HepG2 (cell line): ENCODE measurements around the gene PFKFB2. TPM values are rescaled to one million over a fixed set of nuclear protein-coding genes. Genes with fewer than 3 reads are reported as not detected.

Experiments
- ATAC-seq: fragments of 200-7000 bp; cut with Tn5 transposase; 3 replicates; pipeline ENCODE4 v1.9.1; 2020; ENCODE audit warnings: mild to moderate bottlenecking, moderate library complexity
- BruUV-seq: library from RNA; stranded (reverse); fragments of 400-500 nt; replicated peaks from 2 replicates; lab custom pipeline; 2021; lab: Mats Ljungman, UMichigan
- CTCF ChIA-PET: fragments of 300-600 bp; formaldehyde crosslinking; extraction: SDS; loops from one replicate; lab custom pipeline; 2021; ENCODE audit warnings: low total read pairs, inconsistent platforms, low intra/inter-chr PET ratio; lab: Yijun Ruan, JAX
- POLR2A ChIA-PET: fragments of 350-600 bp; sonication (Branson Sonifier 250); formaldehyde crosslinking; loops from one replicate; lab custom pipeline; 2020; ENCODE audit warnings: antibody characterized with exemption, inconsistent platforms; lab: Yijun Ruan, JAX
- DNase-seq: peaks from one replicate; pipeline ENCODE4 v3.0.0-alpha.2; 2015; ENCODE audit warnings: low spot score
- FAIRE-seq: peaks from 3 replicates; lab custom pipeline; 2011; peaks lifted over from hg19 to GRCh38; lab: Jason Lieb, UNC
- H2AFZ ChIP-seq: one replicate; pipeline ENCODE4 v1.6.1; 2011; ENCODE audit warnings: low read length, inconsistent platforms
- H3K27ac ChIP-seq: fragments of 300-600 bp; 3 replicates; pipeline ENCODE4 v1.8.0; 2011; ENCODE audit warnings: mixed run types, mild to moderate bottlenecking, mixed read lengths, low read length, inconsistent platforms; ENCODE audit not compliant: insufficient read depth; ENCODE audit errors: extremely low read length
- H3K27me3 ChIP-seq, 2 experiments: fragments of 200-600 bp in 1 of 2; 2 replicates in 1 of 2; 3 replicates in 1 of 2; pipeline versions ENCODE4 v1.6.0 to v1.8.0; 2011; ENCODE audit warnings: low read length in 2 of 2, mild to moderate bottlenecking in 2 of 2, moderate library complexity in 2 of 2, inconsistent platforms in 1 of 2; ENCODE audit not compliant: insufficient read depth in 2 of 2, control insufficient read depth in 1 of 2
- H3K36me3 ChIP-seq, 2 experiments: fragments of 200-600 bp in 1 of 2; replicated peaks in 1 of 2; 2 replicates in 1 of 2; 3 replicates in 1 of 2; pipeline versions ENCODE4 v1.5.1 to v1.8.0; 2011; ENCODE audit warnings: low read length in 2 of 2, inconsistent platforms in 1 of 2; ENCODE audit not compliant: insufficient read depth in 2 of 2, control insufficient read depth in 1 of 2
- H3K4me1 ChIP-seq: 2 replicates; pipeline ENCODE4 v1.5.1; 2012; ENCODE audit warnings: low read length, inconsistent platforms; ENCODE audit not compliant: insufficient read depth
- H3K4me2 ChIP-seq: 2 replicates; pipeline ENCODE4 v1.6.0; 2011; ENCODE audit warnings: low read depth, low read length, inconsistent platforms
- H3K4me3 ChIP-seq, 3 experiments: fragments of 200-600 bp in 1 of 3; sonication (generic), shearing (Covaris generic) in 1 of 3; replicated peaks in 1 of 3; 2 replicates each; pipeline ENCODE4 v1.5.1; 2011 to 2016; ENCODE audit warnings: low read length in 3 of 3, inconsistent platforms in 2 of 3, low read depth in 2 of 3, mild to moderate bottlenecking in 2 of 3, control low read depth in 1 of 3, mixed read lengths in 1 of 3; ENCODE audit not compliant: insufficient read depth in 1 of 3
- H3K79me2 ChIP-seq: one replicate; pipeline ENCODE4 v1.6.1; 2011; ENCODE audit warnings: low read length, inconsistent platforms; ENCODE audit not compliant: insufficient read depth
- H3K9ac ChIP-seq: 2 replicates; pipeline ENCODE4 v1.6.0; 2011; ENCODE audit warnings: mild to moderate bottlenecking, low read depth, low read length, inconsistent platforms; ENCODE audit not compliant: insufficient read depth
- H3K9me3 ChIP-seq: 2 replicates; pipeline ENCODE4 v1.5.1; 2012; ENCODE audit warnings: mild to moderate bottlenecking, low read length
- H4K20me1 ChIP-seq: 2 replicates; pipeline ENCODE4 v1.6.0; 2011; ENCODE audit warnings: inconsistent platforms, mild to moderate bottlenecking, low read length, moderate library complexity; ENCODE audit not compliant: insufficient read depth
- HOXA3 ChIP-seq: sonication (generic); formaldehyde crosslinking; IDR thresholded peaks from 2 replicates; pipeline ENCODE4 v1.5.0; 2020; ENCODE audit warnings: missing genetic modification reagents
- ZNF557 ChIP-seq: sonication (generic); formaldehyde crosslinking; IDR thresholded peaks from 2 replicates; pipeline ENCODE4 v1.4.0; 2020; ENCODE audit warnings: missing genetic modification reagents
- WGBS: methylation state at CpG from one replicate; pipeline ENCODE4 v1.1.6; 2017; ENCODE audit warnings: low lambda C conversion rate; 5-methylcytosine and 5-hydroxymethylcytosine counted together
- in situ Hi-C: cut with HindIII; loops from 2 replicates; pipeline ENCODE4 v1.10.0; 2017; ENCODE audit warnings: low pct_unique_long_range_greater_than_20kb; ENCODE audit not compliant: extremely low pct_ligation_motif_present
- intact Hi-C: fragments of 100-400 bp; cut with micrococcal nuclease; formaldehyde crosslinking; loops from one replicate; pipeline ENCODE4 v1.10.0; 2022; ENCODE audit not compliant: unreplicated experiment
- polyA plus RNA-seq, 8 experiments: library from polyadenylated mRNA; depleted of rRNA in 3 of 8; stranded (reverse) in 7 of 8; unstranded in 1 of 8; fragments of >200 nt; fragmentation: Illumina TruSeq in 4 of 8; extraction: Trizol in 4 of 8; gene quantifications; 2 replicates each; pipeline versions ENCODE4 v1.2.1 to v1.2.3, GENCODE V29; 2011 to 2016; ENCODE audit warnings: low read depth in 4 of 8, missing spikeins in 1 of 8, mixed read lengths in 1 of 8; ENCODE audit not compliant: insufficient read depth in 1 of 8
- total RNA-seq, 5 experiments: library from RNA; depleted of rRNA; stranded (reverse); fragments of >200 nt; fragmentation: Illumina TruSeq; extraction: Trizol; gene quantifications; 2 replicates each; pipeline ENCODE4 v1.2.3, GENCODE V29; 2016; ENCODE audit warnings: low read depth in 1 of 5
- TF ChIP-seq, protein P1 (sequence below), 2 experiments: sonication (generic) in 1 of 2; formaldehyde crosslinking in 1 of 2; IDR thresholded peaks; 2 replicates each; pipeline versions ENCODE4 v1.6.1 to v1.9.0; 2014 to 2022; ENCODE audit warnings: antibody characterized with exemption in 1 of 2, borderline replicate concordance in 1 of 2, inconsistent platforms in 1 of 2, low read depth in 1 of 2, missing genetic modification reagents in 1 of 2

The PFKFB2 gene
- total and polyA plus RNA-seq, 2 of the 13 experiments (the other 11 are each of a cell fraction or from before 2014, with no cell fraction given): 4.6 to 10.6 TPM

GRCh38 chr1:207069061-207069460 lies 16.0 kb downstream of the PFKFB2 start:
- ATAC-seq (no peak), FAIRE-seq (no peak), DNase-seq (no peak)
- peaks cover 10 to 28% of the 10 kb centered on the region in 2 experiments; a peak in 4 of 5 replicates for H3K36me3 ChIP-seq
- POLR2A ChIA-PET: no interaction called here
- H3K9me3 ChIP-seq: no peaks in the 10 kb centered on the region
- H3K27ac ChIP-seq: no peak overlapping the region
- BruUV-seq: no TSS peak
- H4K20me1 ChIP-seq: no peaks in the 10 kb centered on the region
- peaks cover 21% of the 10 kb centered on the region for H3K4me1 ChIP-seq
- CTCF ChIA-PET: no interaction called here
- in situ Hi-C loops: no loop called here
- no peaks in the 10 kb centered on the region for H3K79me2 ChIP-seq
- no peak overlapping the region for H3K4me2 ChIP-seq
- TF ChIP-seq ZNF557 (CRISPR knock-in tag): no peak
- no peaks in the 10 kb centered on the region for H3K27me3 ChIP-seq
- H3K4me3 ChIP-seq: no peak overlapping the region
- 95% methylated on average over 3 of the region's 3 CpGs for WGBS
- no peak overlapping the region for H3K9ac ChIP-seq
- H2AFZ ChIP-seq: no peak overlapping the region
- intact Hi-C loops: no loop called here

- ATAC-seq (no peak), DNase-seq (no peak), FAIRE-seq (no peak)
- H3K79me2 ChIP-seq: no peaks in the 10 kb centered on the region
- no peak overlapping the region for H3K9ac ChIP-seq
- no peaks in the 10 kb centered on the region for H3K9me3 ChIP-seq
- no peaks in the 10 kb centered on the region for H3K27me3 ChIP-seq
- H2AFZ ChIP-seq: no peak overlapping the region
- no peak overlapping the region for H3K4me2 ChIP-seq
- peaks cover 21% of the 10 kb centered on the region for H3K4me1 ChIP-seq
- in situ Hi-C loops: loop anchor here (10.0 kb wide), 1 partner anchor 135 kb away; no protein-coding TSS in a partner anchor
- TF ChIP-seq, protein P1, sequence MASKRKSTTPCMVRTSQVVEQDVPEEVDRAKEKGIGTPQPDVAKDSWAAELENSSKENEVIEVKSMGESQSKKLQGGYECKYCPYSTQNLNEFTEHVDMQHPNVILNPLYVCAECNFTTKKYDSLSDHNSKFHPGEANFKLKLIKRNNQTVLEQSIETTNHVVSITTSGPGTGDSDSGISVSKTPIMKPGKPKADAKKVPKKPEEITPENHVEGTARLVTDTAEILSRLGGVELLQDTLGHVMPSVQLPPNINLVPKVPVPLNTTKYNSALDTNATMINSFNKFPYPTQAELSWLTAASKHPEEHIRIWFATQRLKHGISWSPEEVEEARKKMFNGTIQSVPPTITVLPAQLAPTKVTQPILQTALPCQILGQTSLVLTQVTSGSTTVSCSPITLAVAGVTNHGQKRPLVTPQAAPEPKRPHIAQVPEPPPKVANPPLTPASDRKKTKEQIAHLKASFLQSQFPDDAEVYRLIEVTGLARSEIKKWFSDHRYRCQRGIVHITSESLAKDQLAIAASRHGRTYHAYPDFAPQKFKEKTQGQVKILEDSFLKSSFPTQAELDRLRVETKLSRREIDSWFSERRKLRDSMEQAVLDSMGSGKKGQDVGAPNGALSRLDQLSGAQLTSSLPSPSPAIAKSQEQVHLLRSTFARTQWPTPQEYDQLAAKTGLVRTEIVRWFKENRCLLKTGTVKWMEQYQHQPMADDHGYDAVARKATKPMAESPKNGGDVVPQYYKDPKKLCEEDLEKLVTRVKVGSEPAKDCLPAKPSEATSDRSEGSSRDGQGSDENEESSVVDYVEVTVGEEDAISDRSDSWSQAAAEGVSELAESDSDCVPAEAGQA (IDR thresholded peaks at IDR 0.05; ENCODE audit: low read depth): no peak
- TF ChIP-seq, protein P1 (CRISPR knock-in tag; IDR thresholded peaks at IDR 0.05; ENCODE audit: borderline replicate concordance): no peak
- TF ChIP-seq HOXA3 (CRISPR knock-in tag): no peak
- H3K4me3 ChIP-seq: no peak overlapping the region
- H3K27ac ChIP-seq: no peak overlapping the region
- intact Hi-C loops: loop anchor here (10.0 kb wide), 1 partner anchor 335 kb away; no protein-coding TSS in a partner anchor
- POLR2A ChIA-PET: no interaction called here
- H4K20me1 ChIP-seq: no peaks in the 10 kb centered on the region
- peaks cover 9 to 21% of the 10 kb centered on the region in 2 experiments; a peak in 4 of 5 replicates for H3K36me3 ChIP-seq
- CTCF ChIA-PET: no interaction called here
- no TSS peak for BruUV-seq
- WGBS: 100% methylated on average over 2 of the region's 5 CpGs
Observed at GRCh38 chr1:207069858-207070506, 16.9 kb downstream of the PFKFB2 start.
